ENCODE measurements around the gene CLEC4G.

DNA sequence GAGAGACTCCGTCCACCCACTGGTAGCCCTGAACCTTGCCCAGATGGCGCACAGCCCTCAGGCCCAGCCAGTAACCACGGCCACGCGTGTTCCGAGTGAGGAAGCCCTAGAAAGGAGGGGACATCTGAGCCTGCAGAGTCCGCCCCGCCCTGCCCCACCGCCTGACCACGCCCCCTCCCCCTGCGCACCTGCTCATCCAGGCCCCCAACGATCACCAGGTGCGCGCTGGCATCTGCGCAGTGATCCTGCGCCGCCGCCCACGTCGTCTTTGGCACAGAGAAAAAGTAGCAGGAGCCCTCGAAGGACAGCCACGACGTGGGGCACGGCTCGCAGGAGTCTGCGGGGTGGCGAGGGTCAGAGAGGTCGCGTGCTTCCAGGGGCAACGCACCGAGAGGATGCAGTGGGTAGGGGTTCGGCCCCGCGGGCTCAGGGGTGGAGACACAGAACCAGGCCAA is 2.1 kb downstream of the CLEC4G start:
- TF ChIP-seq EZH2 (IDR thresholded peaks at IDR 0.05; ENCODE audit: borderline replicate concordance) (peak; percentile 61), EZH2phosphoT487 (IDR thresholded peaks at IDR 0.05; ENCODE audit: low read depth, severe bottlenecking, unreplicated experiment) (no peak)
- TF ChIP-seq, protein P1, sequence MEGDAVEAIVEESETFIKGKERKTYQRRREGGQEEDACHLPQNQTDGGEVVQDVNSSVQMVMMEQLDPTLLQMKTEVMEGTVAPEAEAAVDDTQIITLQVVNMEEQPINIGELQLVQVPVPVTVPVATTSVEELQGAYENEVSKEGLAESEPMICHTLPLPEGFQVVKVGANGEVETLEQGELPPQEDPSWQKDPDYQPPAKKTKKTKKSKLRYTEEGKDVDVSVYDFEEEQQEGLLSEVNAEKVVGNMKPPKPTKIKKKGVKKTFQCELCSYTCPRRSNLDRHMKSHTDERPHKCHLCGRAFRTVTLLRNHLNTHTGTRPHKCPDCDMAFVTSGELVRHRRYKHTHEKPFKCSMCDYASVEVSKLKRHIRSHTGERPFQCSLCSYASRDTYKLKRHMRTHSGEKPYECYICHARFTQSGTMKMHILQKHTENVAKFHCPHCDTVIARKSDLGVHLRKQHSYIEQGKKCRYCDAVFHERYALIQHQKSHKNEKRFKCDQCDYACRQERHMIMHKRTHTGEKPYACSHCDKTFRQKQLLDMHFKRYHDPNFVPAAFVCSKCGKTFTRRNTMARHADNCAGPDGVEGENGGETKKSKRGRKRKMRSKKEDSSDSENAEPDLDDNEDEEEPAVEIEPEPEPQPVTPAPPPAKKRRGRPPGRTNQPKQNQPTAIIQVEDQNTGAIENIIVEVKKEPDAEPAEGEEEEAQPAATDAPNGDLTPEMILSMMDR (IDR thresholded peaks at IDR 0.05; ENCODE audit: poor library complexity): no peak

Data from hepatocyte (in vitro differentiated cells).